Uterus (tissue), 2 donors: ENCODE data around the gene BICRAL.

Source experiments
- CTCF ChIP-seq, 4 experiments: fragments of 200-600 bp in 2 of 4; fragments of 450-650 bp in 2 of 4; sonication (generic) in 2 of 4; IDR thresholded peaks; one replicate each; pipeline ENCODE4 v1.5.1; 2016 to 2019; ENCODE audit warnings: antibody characterized with exemption in 4 of 4, mild to moderate bottlenecking in 2 of 4, moderate library complexity in 1 of 4
- POLR2A ChIP-seq, 2 donors: fragments of 450-650 bp; IDR thresholded peaks; one replicate each; pipeline ENCODE4 v1.6.1; 2016; ENCODE audit warnings: antibody characterized with exemption in 2 of 2, mild to moderate bottlenecking in 1 of 2, moderate library complexity in 1 of 2

GRCh38 chr6:42891199-42891722 is 109.4 kb downstream of the BICRAL start:
- TF ChIP-seq CTCF (IDR thresholded peaks at IDR 0.05) (no peak), POLR2A (IDR thresholded peaks at IDR 0.05) (no peak)
